K562 (cell line): Measurements from ENCODE around the gene FOXS1. TPM values are rescaled to one million over a fixed set of nuclear protein-coding genes. Genes with fewer than 3 reads are reported as not detected.
A peak's percentile ranks its signal among the peaks of the same experiment; 100 is the strongest.

Experiments used
- BDP1 ChIP-seq: IDR thresholded peaks from 3 replicates; pipeline ENCODE4 v1.6.1; 2011; ENCODE audit not compliant: insufficient read length, insufficient read depth
- CBFB ChIP-seq: sonication (generic); formaldehyde crosslinking; IDR thresholded peaks from 2 replicates; pipeline ENCODE4 v1.4.0; 2020; ENCODE audit warnings: mild to moderate bottlenecking, missing genetic modification reagents
- CREB1 ChIP-seq, 2 experiments: sonication (generic) in 1 of 2; formaldehyde crosslinking in 1 of 2; IDR thresholded peaks; 2 replicates each; pipeline versions ENCODE4 v1.6.1 to v1.8.0; 2012 to 2022; ENCODE audit warnings: inconsistent platforms in 1 of 2, mild to moderate bottlenecking in 1 of 2, missing genetic modification reagents in 1 of 2, moderate library complexity in 1 of 2
- CTCFL ChIP-seq: IDR thresholded peaks from 2 replicates; pipeline ENCODE4 v1.6.1; 2011; ENCODE audit warnings: borderline replicate concordance, low read depth, mild to moderate bottlenecking, moderate library complexity, low read length; ENCODE audit not compliant: insufficient read depth, poor library complexity, severe bottlenecking
- ETV6 ChIP-seq, 3 experiments: fragments of 150-350 bp in 1 of 3; sonication (generic) in 1 of 3; formaldehyde crosslinking in 1 of 3; IDR thresholded peaks; 2 replicates each; pipeline versions ENCODE4 v1.6.1 to v1.8.0; 2014 to 2022; ENCODE audit warnings: borderline replicate concordance in 2 of 3, low read depth in 2 of 3, antibody characterized with exemption in 1 of 3, low read length in 1 of 3, mild to moderate bottlenecking in 1 of 3, missing genetic modification reagents in 1 of 3
- JUNB ChIP-seq: fragments of 450-650 bp; formaldehyde crosslinking; conservative IDR thresholded peaks from 2 replicates; pipeline ENCODE4 v1.4.0; 2020; ENCODE audit warnings: mild to moderate bottlenecking
- PRDM10 ChIP-seq: fragments of 450-650 bp; IDR thresholded peaks from 2 replicates; pipeline ENCODE4 v1.6.1; 2018; ENCODE audit not compliant: partially characterized antibody
- PTBP1 ChIP-seq: fragments of 200-400 bp; formaldehyde crosslinking; IDR thresholded peaks from 2 replicates; pipeline ENCODE4 v1.6.1; 2017; ENCODE audit warnings: low read depth, low read length
- TARDBP ChIP-seq: fragments of 450-650 bp; IDR thresholded peaks from 2 replicates; pipeline ENCODE4 v1.6.1; 2016
- TBP ChIP-seq: optimal IDR thresholded peaks from 2 replicates; pipeline ENCODE3; 2011; ENCODE audit warnings: low read depth, low read length, improper control_type of control experiment
- TCFL5 ChIP-seq: fragments of 250-450 bp; sonication (Bioruptor Pico); conservative IDR thresholded peaks from 2 replicates; pipeline ENCODE4 v1.6.1; 2021; ENCODE audit warnings: mild to moderate bottlenecking, moderate library complexity, matching md5 sums
- ZBTB17 ChIP-seq: fragments of 450-650 bp; formaldehyde crosslinking; IDR thresholded peaks from 2 replicates; pipeline ENCODE4 v1.4.0; 2020; ENCODE audit warnings: mild to moderate bottlenecking
- ZNF253 ChIP-seq: fragments of 250-450 bp; sonication (Bioruptor Pico); conservative IDR thresholded peaks from 2 replicates; pipeline ENCODE4 v1.6.1; 2021; ENCODE audit warnings: mild to moderate bottlenecking
- ZNF277 ChIP-seq: fragments of 250-450 bp; sonication (Bioruptor Pico); IDR thresholded peaks from 2 replicates; pipeline ENCODE4 v1.8.0; 2022; ENCODE audit warnings: inconsistent platforms, mild to moderate bottlenecking, moderate library complexity, borderline replicate concordance
- polyA plus RNA-seq, 8 experiments: library from polyadenylated mRNA; depleted of rRNA in 4 of 8; stranded (reverse) in 5 of 8; unstranded in 3 of 8; fragments of >200 nt; fragmentation: Nextera tagmentation in 2 of 8; fragmentation: Illumina TruSeq in 1 of 8; extraction: Ambion mirVana in 2 of 8; extraction: Trizol in 1 of 8; gene quantifications; 2 replicates each; pipeline versions ENCODE4 v1.2.1 to v1.2.3, GENCODE V29; 2011 to 2014; ENCODE audit warnings: inconsistent platforms in 1 of 8, missing spikeins in 1 of 8
- total RNA-seq, 7 experiments: library from RNA; depleted of rRNA in 6 of 7; stranded (reverse); fragments of >200 nt in 6 of 7; fragmentation: Illumina TruSeq in 2 of 7; extraction: Trizol in 2 of 7; gene quantifications; 2 replicates each; pipeline versions ENCODE4 v1.2.1 to v1.2.3, GENCODE V29; 2011 to 2021; ENCODE audit warnings: low replicate concordance in 1 of 7
- TF ChIP-seq, protein P1 (sequence below): fragments of 450-650 bp; formaldehyde crosslinking; IDR thresholded peaks from 2 replicates; pipeline ENCODE4 v1.4.0; 2020; ENCODE audit warnings: mild to moderate bottlenecking
- TF ChIP-seq, protein P2 (sequence below): fragments of 250-450 bp; sonication (Bioruptor Pico); IDR thresholded peaks from 2 replicates; pipeline ENCODE4 v1.8.0; 2022; ENCODE audit warnings: inconsistent platforms

The FOXS1 gene
- total and polyA plus RNA-seq, 9 of the 15 experiments (the other 6 are each of a cell fraction or from before 2014, with no cell fraction given), result not detected

GRCh38 chr20:31835977-31836852 lies 9.2 kb downstream of the FOXS1 start (continued):
- TF ChIP-seq ZNF253, result no peak
- TF ChIP-seq JUNB (CRISPR knock-in tag), result peak; percentile 90
- no peak for TF ChIP-seq ZBTB17 (CRISPR knock-in tag)
- TF ChIP-seq PTBP1, result no peak
- TF ChIP-seq TBP, result peak; percentile 24
- TF ChIP-seq, protein P1, sequence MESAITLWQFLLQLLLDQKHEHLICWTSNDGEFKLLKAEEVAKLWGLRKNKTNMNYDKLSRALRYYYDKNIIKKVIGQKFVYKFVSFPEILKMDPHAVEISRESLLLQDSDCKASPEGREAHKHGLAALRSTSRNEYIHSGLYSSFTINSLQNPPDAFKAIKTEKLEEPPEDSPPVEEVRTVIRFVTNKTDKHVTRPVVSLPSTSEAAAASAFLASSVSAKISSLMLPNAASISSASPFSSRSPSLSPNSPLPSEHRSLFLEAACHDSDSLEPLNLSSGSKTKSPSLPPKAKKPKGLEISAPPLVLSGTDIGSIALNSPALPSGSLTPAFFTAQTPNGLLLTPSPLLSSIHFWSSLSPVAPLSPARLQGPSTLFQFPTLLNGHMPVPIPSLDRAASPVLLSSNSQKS (CRISPR knock-in tag), result no peak
- TF ChIP-seq TARDBP, result 0 out of 2 replicates have a peak, but pooled peaks have one; percentile 52
- TF ChIP-seq TCFL5 (CRISPR knock-in tag), result no peak
- no peak for TF ChIP-seq PRDM10
- TF ChIP-seq CBFB (CRISPR knock-in tag), result peak; percentile 82
- TF ChIP-seq ZNF277 (CRISPR knock-in tag), result no peak
- no peak for TF ChIP-seq ETV6 (IDR thresholded peaks at IDR 0.05; ENCODE audit: borderline replicate concordance in 1 of 2, low read depth in 2 of 2, low read length in 1 of 2)
- TF ChIP-seq ETV6 (CRISPR knock-in tag; IDR thresholded peaks at IDR 0.05; ENCODE audit: borderline replicate concordance), result no peak
- TF ChIP-seq CTCFL, result no peak
- no peak for TF ChIP-seq CREB1 (IDR thresholded peaks at IDR 0.05)
- no peak for TF ChIP-seq CREB1 (CRISPR knock-in tag; IDR thresholded peaks at IDR 0.05)
- no peak for TF ChIP-seq BDP1
- TF ChIP-seq, protein P2, sequence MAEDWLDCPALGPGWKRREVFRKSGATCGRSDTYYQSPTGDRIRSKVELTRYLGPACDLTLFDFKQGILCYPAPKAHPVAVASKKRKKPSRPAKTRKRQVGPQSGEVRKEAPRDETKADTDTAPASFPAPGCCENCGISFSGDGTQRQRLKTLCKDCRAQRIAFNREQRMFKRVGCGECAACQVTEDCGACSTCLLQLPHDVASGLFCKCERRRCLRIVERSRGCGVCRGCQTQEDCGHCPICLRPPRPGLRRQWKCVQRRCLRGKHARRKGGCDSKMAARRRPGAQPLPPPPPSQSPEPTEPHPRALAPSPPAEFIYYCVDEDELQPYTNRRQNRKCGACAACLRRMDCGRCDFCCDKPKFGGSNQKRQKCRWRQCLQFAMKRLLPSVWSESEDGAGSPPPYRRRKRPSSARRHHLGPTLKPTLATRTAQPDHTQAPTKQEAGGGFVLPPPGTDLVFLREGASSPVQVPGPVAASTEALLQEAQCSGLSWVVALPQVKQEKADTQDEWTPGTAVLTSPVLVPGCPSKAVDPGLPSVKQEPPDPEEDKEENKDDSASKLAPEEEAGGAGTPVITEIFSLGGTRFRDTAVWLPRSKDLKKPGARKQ, result no peak
